Transverse colon (tissue), 3 donors: ENCODE data around the gene SLC39A8.

Experiments
- EP300 ChIP-seq: sonication (generic); formaldehyde crosslinking; IDR thresholded peaks from one replicate; pipeline ENCODE4 v1.6.1; 2017; ENCODE audit warnings: antibody characterized with exemption, low read depth
- POLR2A ChIP-seq: fragments of 450-650 bp; IDR thresholded peaks from one replicate; pipeline ENCODE4 v1.6.1; 2016; ENCODE audit warnings: antibody characterized with exemption, mild to moderate bottlenecking, moderate library complexity
- TF ChIP-seq, protein P1 (sequence below), 5 experiments: fragments of 200-600 bp in 3 of 5; fragments of 450-650 bp in 2 of 5; sonication (generic) in 3 of 5; IDR thresholded peaks; 1 replicate in 2 of 5; 2 replicates in 3 of 5; pipeline ENCODE4 v1.5.1; 2016 to 2017; ENCODE audit warnings: antibody characterized with exemption in 5 of 5, inconsistent platforms in 3 of 5, mild to moderate bottlenecking in 2 of 5, moderate library complexity in 1 of 5

DNA sequence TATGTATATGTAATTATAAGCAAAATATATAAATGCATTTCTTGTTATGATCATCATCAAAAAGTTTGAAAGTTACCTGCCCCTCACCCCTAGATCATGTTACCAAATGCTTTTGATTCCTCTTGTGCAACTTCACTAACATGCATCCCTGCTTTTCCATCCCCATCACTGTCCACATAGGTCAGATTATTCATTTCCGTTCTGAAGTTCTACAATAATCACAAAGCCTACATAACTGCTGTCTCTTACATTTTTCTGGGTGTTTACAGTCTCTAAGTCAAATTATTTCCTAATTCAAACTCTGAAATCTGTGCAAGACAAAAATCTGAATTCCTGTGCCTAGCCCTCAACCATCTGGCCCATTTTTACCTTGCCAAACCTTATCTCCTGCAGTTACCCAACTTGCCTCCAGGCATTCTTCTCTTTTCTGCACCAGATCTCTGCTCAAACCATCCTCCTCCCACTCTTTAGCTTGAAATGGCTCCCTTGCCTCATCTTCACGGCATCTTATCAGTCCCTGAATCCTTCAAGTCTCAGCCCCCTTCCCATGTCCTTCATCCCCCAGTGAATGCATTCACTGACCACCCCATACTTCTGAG, 42.4 kb upstream of the SLC39A8 start:
- TF ChIP-seq, protein P1, sequence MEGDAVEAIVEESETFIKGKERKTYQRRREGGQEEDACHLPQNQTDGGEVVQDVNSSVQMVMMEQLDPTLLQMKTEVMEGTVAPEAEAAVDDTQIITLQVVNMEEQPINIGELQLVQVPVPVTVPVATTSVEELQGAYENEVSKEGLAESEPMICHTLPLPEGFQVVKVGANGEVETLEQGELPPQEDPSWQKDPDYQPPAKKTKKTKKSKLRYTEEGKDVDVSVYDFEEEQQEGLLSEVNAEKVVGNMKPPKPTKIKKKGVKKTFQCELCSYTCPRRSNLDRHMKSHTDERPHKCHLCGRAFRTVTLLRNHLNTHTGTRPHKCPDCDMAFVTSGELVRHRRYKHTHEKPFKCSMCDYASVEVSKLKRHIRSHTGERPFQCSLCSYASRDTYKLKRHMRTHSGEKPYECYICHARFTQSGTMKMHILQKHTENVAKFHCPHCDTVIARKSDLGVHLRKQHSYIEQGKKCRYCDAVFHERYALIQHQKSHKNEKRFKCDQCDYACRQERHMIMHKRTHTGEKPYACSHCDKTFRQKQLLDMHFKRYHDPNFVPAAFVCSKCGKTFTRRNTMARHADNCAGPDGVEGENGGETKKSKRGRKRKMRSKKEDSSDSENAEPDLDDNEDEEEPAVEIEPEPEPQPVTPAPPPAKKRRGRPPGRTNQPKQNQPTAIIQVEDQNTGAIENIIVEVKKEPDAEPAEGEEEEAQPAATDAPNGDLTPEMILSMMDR (IDR thresholded peaks at IDR 0.05): no peak
- no peak for TF ChIP-seq EP300
- no peak for TF ChIP-seq POLR2A
